Measurements from ENCODE around the gene NEK1.

DNA sequence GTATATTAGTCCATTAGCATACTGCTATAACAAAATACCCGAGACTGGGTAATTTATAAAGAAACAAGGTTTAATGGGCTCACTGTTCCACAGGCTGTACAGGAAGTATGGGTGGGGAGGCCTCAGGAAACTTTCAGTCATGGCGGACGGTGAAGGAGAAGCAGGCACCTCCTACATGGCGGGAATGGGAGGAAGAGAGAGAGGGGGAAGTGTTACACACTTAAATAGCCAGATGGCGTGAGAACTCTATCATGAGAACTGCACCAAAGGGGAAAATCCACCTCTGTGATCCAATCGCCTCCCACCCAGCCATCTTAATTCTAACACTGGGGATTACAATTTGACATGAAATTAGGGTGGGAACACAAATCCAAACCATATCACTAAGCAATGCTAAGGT lies 242.7 kb downstream of the NEK1 start:
- no peak for TF ChIP-seq EP300 (IDR thresholded peaks at IDR 0.05; ENCODE audit: borderline replicate concordance in 1 of 2, low read depth in 2 of 2, low read length in 2 of 2)
- no peak for TF ChIP-seq POLR2A (IDR thresholded peaks at IDR 0.05; ENCODE audit: control extremely low read depth in 1 of 2, low read depth in 2 of 2, low read length in 2 of 2)
- no peak for TF ChIP-seq EZH2 (IDR thresholded peaks at IDR 0.05; ENCODE audit: low read depth, low read length, severe bottlenecking)
- TF ChIP-seq, protein P1, sequence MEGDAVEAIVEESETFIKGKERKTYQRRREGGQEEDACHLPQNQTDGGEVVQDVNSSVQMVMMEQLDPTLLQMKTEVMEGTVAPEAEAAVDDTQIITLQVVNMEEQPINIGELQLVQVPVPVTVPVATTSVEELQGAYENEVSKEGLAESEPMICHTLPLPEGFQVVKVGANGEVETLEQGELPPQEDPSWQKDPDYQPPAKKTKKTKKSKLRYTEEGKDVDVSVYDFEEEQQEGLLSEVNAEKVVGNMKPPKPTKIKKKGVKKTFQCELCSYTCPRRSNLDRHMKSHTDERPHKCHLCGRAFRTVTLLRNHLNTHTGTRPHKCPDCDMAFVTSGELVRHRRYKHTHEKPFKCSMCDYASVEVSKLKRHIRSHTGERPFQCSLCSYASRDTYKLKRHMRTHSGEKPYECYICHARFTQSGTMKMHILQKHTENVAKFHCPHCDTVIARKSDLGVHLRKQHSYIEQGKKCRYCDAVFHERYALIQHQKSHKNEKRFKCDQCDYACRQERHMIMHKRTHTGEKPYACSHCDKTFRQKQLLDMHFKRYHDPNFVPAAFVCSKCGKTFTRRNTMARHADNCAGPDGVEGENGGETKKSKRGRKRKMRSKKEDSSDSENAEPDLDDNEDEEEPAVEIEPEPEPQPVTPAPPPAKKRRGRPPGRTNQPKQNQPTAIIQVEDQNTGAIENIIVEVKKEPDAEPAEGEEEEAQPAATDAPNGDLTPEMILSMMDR (IDR thresholded peaks at IDR 0.05; ENCODE audit: control extremely low read depth in 1 of 3, insufficient read depth in 1 of 3, low read depth in 1 of 3, low read length in 3 of 3) = peak; percentile 6 to 30 (median 28); a peak in 3 of 4 replicates
- TF ChIP-seq, protein P2, sequence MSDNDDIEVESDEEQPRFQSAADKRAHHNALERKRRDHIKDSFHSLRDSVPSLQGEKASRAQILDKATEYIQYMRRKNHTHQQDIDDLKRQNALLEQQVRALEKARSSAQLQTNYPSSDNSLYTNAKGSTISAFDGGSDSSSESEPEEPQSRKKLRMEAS (IDR thresholded peaks at IDR 0.05) = no peak
